Measurements from ENCODE around the gene NELFCD. TPM values are rescaled to one million over a fixed set of nuclear protein-coding genes. Genes with fewer than 3 reads are reported as not detected.

NELFCD gene
- total and polyA plus RNA-seq, 9 of the 15 experiments (the other 6 are each of a cell fraction or from before 2014, with no cell fraction given) = 11.7 to 163 (median 96.5) TPM

GRCh38 chr20:59042151-59042795 lies 61.2 kb downstream of the NELFCD start, which contains the start of gene PRELID3B (continued):
- no peak for TF ChIP-seq MEIS2 (IDR thresholded peaks at IDR 0.05; ENCODE audit: partially characterized antibody)
- TF ChIP-seq ZFP36 (IDR thresholded peaks at IDR 0.05; ENCODE audit: low read depth, low read length, partially characterized antibody) = peak; percentile 59
- no peak for TF ChIP-seq TEAD4 (IDR thresholded peaks at IDR 0.05; ENCODE audit: low read length)
- peak; percentile 59; the same call in 1 of the 2 replicates for TF ChIP-seq TEAD4 (CRISPR knock-in tag; IDR thresholded peaks at IDR 0.05; ENCODE audit: borderline replicate concordance)
- TF ChIP-seq ZFPM2 (CRISPR knock-in tag; IDR thresholded peaks at IDR 0.05) = no peak
- TF ChIP-seq SAFB (IDR thresholded peaks at IDR 0.05; ENCODE audit: borderline replicate concordance, low read depth, low read length) = no peak
- no peak for TF ChIP-seq KHSRP (IDR thresholded peaks at IDR 0.05)
- no peak for TF ChIP-seq ZZZ3 (IDR thresholded peaks at IDR 0.05)
- TF ChIP-seq FOXJ2 (tag; IDR thresholded peaks at IDR 0.05) = no peak
- TF ChIP-seq BRCA1 (IDR thresholded peaks at IDR 0.05) = no peak
- TF ChIP-seq BRCA1 (CRISPR knock-in tag; IDR thresholded peaks at IDR 0.05) = no peak
- TF ChIP-seq, protein P1, sequence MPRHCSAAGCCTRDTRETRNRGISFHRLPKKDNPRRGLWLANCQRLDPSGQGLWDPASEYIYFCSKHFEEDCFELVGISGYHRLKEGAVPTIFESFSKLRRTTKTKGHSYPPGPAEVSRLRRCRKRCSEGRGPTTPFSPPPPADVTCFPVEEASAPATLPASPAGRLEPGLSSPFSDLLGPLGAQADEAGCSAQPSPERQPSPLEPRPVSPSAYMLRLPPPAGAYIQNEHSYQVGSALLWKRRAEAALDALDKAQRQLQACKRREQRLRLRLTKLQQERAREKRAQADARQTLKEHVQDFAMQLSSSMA (CRISPR knock-in tag; IDR thresholded peaks at IDR 0.05) = no peak
- peak; percentile 69 for TF ChIP-seq GABPA (tag; conservative IDR thresholded peaks at IDR 0.05; ENCODE audit: low read depth)
- TF ChIP-seq TCF7 (IDR thresholded peaks at IDR 0.05; ENCODE audit: borderline replicate concordance) = no peak
- TF ChIP-seq ASH1L (IDR thresholded peaks at IDR 0.05; ENCODE audit: borderline replicate concordance, low read depth, partially characterized antibody) = no peak
- no peak for TF ChIP-seq HNRNPH1 (optimal IDR thresholded peaks at IDR 0.05; ENCODE audit: low read depth, low read length)
